IMR-90 (cell line): Measurements from ENCODE around the gene RBBP8. TPM values are rescaled to one million over a fixed set of nuclear protein-coding genes. Genes with fewer than 3 reads are reported as not detected.

Experiments
- ATAC-seq: fragments of 200-7000 bp; cut with Tn5 transposase; 2 replicates; pipeline ENCODE4 v1.9.1; 2020; ENCODE audit warnings: low read depth, mild to moderate bottlenecking, moderate library complexity
- BruUV-seq: library from RNA; stranded (reverse); fragments of 400-500 nt; replicated peaks from 2 replicates; lab custom pipeline; 2021; lab: Mats Ljungman, UMichigan
- CTCF ChIA-PET: fragments of 300-600 bp; formaldehyde crosslinking; extraction: SDS; loops from one replicate; lab custom pipeline; 2021; ENCODE audit warnings: antibody characterized with exemption; lab: Yijun Ruan, JAX
- POLR2A ChIA-PET: fragments of 300-600 bp; sonication (Branson Sonifier 250); formaldehyde crosslinking; loops from one replicate; lab custom pipeline; 2022; ENCODE audit warnings: antibody characterized with exemption; ENCODE audit not compliant: unreplicated experiment; lab: Charles Lee
- DNase-seq: peaks from one replicate; pipeline ENCODE4 v3.0.0; 2013
- H2AFZ ChIP-seq: replicated peaks from 2 replicates; pipeline ENCODE3; 2013; ENCODE audit warnings: low read length, mild to moderate bottlenecking; ENCODE audit not compliant: poor library complexity
- H2AK5ac ChIP-seq: 2 replicates; pipeline ENCODE4 v1.6.1; 2013; ENCODE audit warnings: low read depth, low read length, inconsistent platforms
- H2AK9ac ChIP-seq: replicated peaks from 2 replicates; pipeline ENCODE3; 2013; ENCODE audit warnings: mild to moderate bottlenecking, low read depth, low read length, moderate library complexity; ENCODE audit not compliant: poor library complexity
- H2BK120ac ChIP-seq: 2 replicates; pipeline ENCODE4 v1.6.1; 2013; ENCODE audit warnings: low read depth, low read length, inconsistent platforms
- H2BK15ac ChIP-seq: 3 replicates; pipeline ENCODE4 v1.6.1; 2013; ENCODE audit warnings: low read depth, low read length, inconsistent platforms
- H2BK20ac ChIP-seq: 2 replicates; pipeline ENCODE4 v1.6.1; 2013; ENCODE audit warnings: low read depth, mild to moderate bottlenecking, inconsistent platforms, low read length, moderate library complexity
- H2BK5ac ChIP-seq: 2 replicates; pipeline ENCODE4 v1.6.1; 2013; ENCODE audit warnings: mild to moderate bottlenecking, low read depth, low read length, inconsistent platforms; ENCODE audit not compliant: poor library complexity, severe bottlenecking
- H3K14ac ChIP-seq: replicated peaks from 2 replicates; pipeline ENCODE4 v1.6.1; 2013; ENCODE audit warnings: low read depth, low read length, inconsistent platforms
- H3K18ac ChIP-seq: 2 replicates; pipeline ENCODE4 v1.6.1; 2013; ENCODE audit warnings: low read depth, low read length, control low read depth
- H3K23ac ChIP-seq: 2 replicates; pipeline ENCODE4 v1.6.1; 2013; ENCODE audit warnings: low read depth, low read length, inconsistent platforms
- H3K27ac ChIP-seq: 2 replicates; pipeline ENCODE4 v1.5.1; 2013; ENCODE audit warnings: mild to moderate bottlenecking, control low read depth, low read length; ENCODE audit not compliant: insufficient read depth
- H3K27me3 ChIP-seq: 2 replicates; pipeline ENCODE4 v1.6.1; 2013; ENCODE audit warnings: low read length; ENCODE audit not compliant: control insufficient read depth, insufficient read depth
- H3K36me3 ChIP-seq: 2 replicates; pipeline ENCODE4 v1.6.1; 2013; ENCODE audit warnings: low read length, mixed read lengths; ENCODE audit not compliant: control insufficient read depth, insufficient read depth
- H3K4ac ChIP-seq: 2 replicates; pipeline ENCODE4 v1.6.1; 2013; ENCODE audit warnings: low read depth, low read length, inconsistent platforms
- H3K4me1 ChIP-seq: 2 replicates; pipeline ENCODE4 v1.6.1; 2013; ENCODE audit warnings: low read length, mixed read lengths; ENCODE audit not compliant: control insufficient read depth, insufficient read depth
- H3K4me2 ChIP-seq: 2 replicates; pipeline ENCODE4 v1.6.1; 2013; ENCODE audit warnings: low read depth, mild to moderate bottlenecking, control low read depth, low read length, moderate library complexity
- H3K4me3 ChIP-seq: 2 replicates; pipeline ENCODE4 v1.5.1; 2013; ENCODE audit warnings: low read depth, mild to moderate bottlenecking, control low read depth, low read length, moderate library complexity; ENCODE audit not compliant: insufficient read depth
- H3K56ac ChIP-seq: 2 replicates; pipeline ENCODE4 v1.6.1; 2013; ENCODE audit warnings: low read length, inconsistent platforms; ENCODE audit not compliant: insufficient read depth; ENCODE audit errors: extremely low read depth
- H3K79me1 ChIP-seq, 2 experiments: 2 replicates each; pipeline ENCODE4 v1.6.1; 2013; ENCODE audit warnings: low read length in 2 of 2, inconsistent platforms in 1 of 2, low read depth in 1 of 2
- H3K9ac ChIP-seq: 2 replicates; pipeline ENCODE4 v1.6.1; 2013; ENCODE audit warnings: low read depth, low read length, control low read depth
- H3K9me1 ChIP-seq: 2 replicates; pipeline ENCODE4 v1.6.1; 2013; ENCODE audit warnings: low read length, inconsistent platforms; ENCODE audit not compliant: insufficient read depth
- H3K9me3 ChIP-seq: 2 replicates; pipeline ENCODE4 v1.6.1; 2013; ENCODE audit warnings: low read length; ENCODE audit not compliant: control insufficient read depth, insufficient read depth
- H4K20me1 ChIP-seq: 2 replicates; pipeline ENCODE4 v1.6.1; 2013; ENCODE audit warnings: low read length, inconsistent platforms; ENCODE audit not compliant: insufficient read depth
- H4K5ac ChIP-seq: 2 replicates; pipeline ENCODE4 v1.6.1; 2013; ENCODE audit warnings: mild to moderate bottlenecking, low read depth, low read length, control low read depth
- H4K8ac ChIP-seq, 2 experiments: 2 replicates each; pipeline ENCODE4 v1.6.1; 2013; ENCODE audit warnings: low read depth in 2 of 2, low read length in 2 of 2, control low read depth in 1 of 2, inconsistent platforms in 1 of 2
- H4K91ac ChIP-seq: 2 replicates; pipeline ENCODE4 v1.6.1; 2013; ENCODE audit warnings: low read depth, low read length, inconsistent platforms; ENCODE audit not compliant: insufficient read depth
- BHLHE40 ChIP-seq: fragments of 150-350 bp; IDR thresholded peaks from 2 replicates; pipeline ENCODE4 v1.6.1; 2016; ENCODE audit warnings: mild to moderate bottlenecking, low read depth, low read length
- CEBPB ChIP-seq: IDR thresholded peaks from 2 replicates; pipeline ENCODE4 v1.6.1; 2012; ENCODE audit warnings: low read depth, low read length, improper control_type of control experiment
- CHD1 ChIP-seq: IDR thresholded peaks from 2 replicates; pipeline ENCODE4 v1.6.1; 2012; ENCODE audit warnings: low read depth, low read length, improper control_type of control experiment
- CTCF ChIP-seq: conservative IDR thresholded peaks from 2 replicates; pipeline ENCODE4 v1.5.1; 2012; ENCODE audit warnings: mild to moderate bottlenecking, low read depth, low read length, improper control_type of control experiment
- FOS ChIP-seq: fragments of 150-350 bp; IDR thresholded peaks from 2 replicates; pipeline ENCODE4 v1.6.1; 2016; ENCODE audit warnings: low read depth, low read length
- MAFK ChIP-seq: IDR thresholded peaks from 2 replicates; pipeline ENCODE4 v1.6.1; 2012; ENCODE audit warnings: low read depth, low read length, improper control_type of control experiment
- MAZ ChIP-seq: IDR thresholded peaks from 2 replicates; pipeline ENCODE4 v1.6.1; 2012; ENCODE audit warnings: low read depth, mild to moderate bottlenecking, low read length, improper control_type of control experiment, moderate library complexity, borderline replicate concordance
- NFE2L2 ChIP-seq: fragments of 150-350 bp; IDR thresholded peaks from 2 replicates; pipeline ENCODE4 v1.6.1; 2016; ENCODE audit warnings: low read depth, mild to moderate bottlenecking, low read length
- POLR2A ChIP-seq: IDR thresholded peaks from 2 replicates; pipeline ENCODE4 v1.6.1; 2012; ENCODE audit warnings: mild to moderate bottlenecking, low read depth, low read length
- RAD21 ChIP-seq: IDR thresholded peaks from 2 replicates; pipeline ENCODE4 v1.6.1; 2012; ENCODE audit warnings: low read length, improper control_type of control experiment
- RCOR1 ChIP-seq: IDR thresholded peaks from 2 replicates; pipeline ENCODE4 v1.6.1; 2012; ENCODE audit warnings: mild to moderate bottlenecking, low read length, improper control_type of control experiment; ENCODE audit not compliant: insufficient replicate concordance
- RFX5 ChIP-seq: IDR thresholded peaks from 2 replicates; pipeline ENCODE4 v1.8.0; 2012; ENCODE audit warnings: low read depth, mild to moderate bottlenecking, low read length, moderate library complexity
- SMC3 ChIP-seq: fragments of 150-350 bp; IDR thresholded peaks from 2 replicates; pipeline ENCODE4 v1.6.1; 2016; ENCODE audit warnings: low read depth, mild to moderate bottlenecking, antibody characterized with exemption, low read length, moderate library complexity
- WGBS, 2 experiments: methylation state at CpG; one replicate each; pipeline versions ENCODE4 v1.1.5 to v1.1.7; 2013; ENCODE audit warnings: missing lambda C conversion rate in 2 of 2; ENCODE audit not compliant: insufficient read length in 1 of 2; ENCODE audit errors: extremely low coverage in 2 of 2; 5-methylcytosine and 5-hydroxymethylcytosine counted together
- dilution Hi-C: fragments of 300-500 bp; cut with HindIII; formaldehyde crosslinking; loops from one replicate; pipeline ENCODE4 v1.14.3; 2018; ENCODE audit warnings: low sequenced_read_pairs; ENCODE audit not compliant: unreplicated experiment
- in situ Hi-C: fragments of 300-500 bp; cut with MboI; formaldehyde crosslinking; loops from 3 replicates; pipeline ENCODE4 v1.14.3; 2019; ENCODE audit warnings: low sequenced_read_pairs, inconsistent platforms, mixed read lengths
- intact Hi-C: fragments of 100-400 bp; cut with micrococcal nuclease; formaldehyde crosslinking; loops from 2 replicates; pipeline ENCODE4 v1.10.0; 2022
- polyA plus RNA-seq, 3 experiments: library from polyadenylated mRNA; depleted of rRNA; stranded (reverse); fragments of >200 nt; gene quantifications; 2 replicates each; pipeline ENCODE4 v1.2.3, GENCODE V29; 2012; ENCODE audit warnings: low replicate concordance in 1 of 3
- total RNA-seq: library from RNA; depleted of rRNA; stranded (reverse); fragments of >200 nt; gene quantifications from 2 replicates; pipeline ENCODE4 v1.2.3, GENCODE V29; 2012
- TF ChIP-seq, protein P1 (sequence below): fragments of 150-350 bp; IDR thresholded peaks from 2 replicates; pipeline ENCODE4 v1.6.1; 2017; ENCODE audit warnings: mild to moderate bottlenecking, antibody characterized with exemption, low read length, low read depth
- TF ChIP-seq, protein P2 (sequence below): fragments of 150-350 bp; IDR thresholded peaks from 2 replicates; pipeline ENCODE4 v1.6.1; 2016; ENCODE audit warnings: low read depth, mild to moderate bottlenecking, low read length, moderate library complexity, borderline replicate concordance

Gene RBBP8
- total and polyA plus RNA-seq, 2 of the 4 experiments (the other 2 are of a cell fraction) = 12.0 to 21.1 TPM

- Histone ChIP-seq H3K56ac (no peak overlapping the region), H2BK15ac (no peak overlapping the region), H3K9me1 (peaks cover 3% of the 10 kb centered on the region; the same call in 1 of the 2 replicates), H2BK5ac (no peak overlapping the region), H3K36me3 (peaks cover 5% of the 10 kb centered on the region), H4K5ac (no peak overlapping the region), H3K27ac (no peak overlapping the region), H4K8ac (no peak overlapping the region), H3K23ac (no peak overlapping the region), H3K27me3 (no peaks in the 10 kb centered on the region), H2AK9ac (no peak overlapping the region), H3K9ac (no peak overlapping the region), H3K14ac (no peak overlapping the region), H2BK120ac (no peak overlapping the region), H4K91ac (no peak overlapping the region), H4K20me1 (no peaks in the 10 kb centered on the region), H2AK5ac (no peak overlapping the region), H3K4ac (no peak overlapping the region), H3K4me3 (no peak overlapping the region), H3K4me1 (no peaks in the 10 kb centered on the region), H3K4me2 (no peak overlapping the region), H3K9me3 (no peaks in the 10 kb centered on the region), H3K79me1 (no peaks in the 10 kb centered on the region), H3K18ac (no peak overlapping the region), H2BK20ac (no peak overlapping the region), H2AFZ (no peak overlapping the region)
- CTCF ChIA-PET = no interaction called here
- no peak for TF ChIP-seq CEBPB
- TF ChIP-seq CHD1 = no peak
- TF ChIP-seq FOS = no peak
- TF ChIP-seq RCOR1 = no peak
- TF ChIP-seq MAFK = no peak
- TF ChIP-seq SMC3 = no peak
- no peak for TF ChIP-seq POLR2A
- no peak for TF ChIP-seq BHLHE40
- TF ChIP-seq RFX5 = no peak
- no peak for TF ChIP-seq MAZ
- TF ChIP-seq, protein P1, sequence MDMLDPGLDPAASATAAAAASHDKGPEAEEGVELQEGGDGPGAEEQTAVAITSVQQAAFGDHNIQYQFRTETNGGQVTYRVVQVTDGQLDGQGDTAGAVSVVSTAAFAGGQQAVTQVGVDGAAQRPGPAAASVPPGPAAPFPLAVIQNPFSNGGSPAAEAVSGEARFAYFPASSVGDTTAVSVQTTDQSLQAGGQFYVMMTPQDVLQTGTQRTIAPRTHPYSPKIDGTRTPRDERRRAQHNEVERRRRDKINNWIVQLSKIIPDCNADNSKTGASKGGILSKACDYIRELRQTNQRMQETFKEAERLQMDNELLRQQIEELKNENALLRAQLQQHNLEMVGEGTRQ = no peak
- TF ChIP-seq, protein P2, sequence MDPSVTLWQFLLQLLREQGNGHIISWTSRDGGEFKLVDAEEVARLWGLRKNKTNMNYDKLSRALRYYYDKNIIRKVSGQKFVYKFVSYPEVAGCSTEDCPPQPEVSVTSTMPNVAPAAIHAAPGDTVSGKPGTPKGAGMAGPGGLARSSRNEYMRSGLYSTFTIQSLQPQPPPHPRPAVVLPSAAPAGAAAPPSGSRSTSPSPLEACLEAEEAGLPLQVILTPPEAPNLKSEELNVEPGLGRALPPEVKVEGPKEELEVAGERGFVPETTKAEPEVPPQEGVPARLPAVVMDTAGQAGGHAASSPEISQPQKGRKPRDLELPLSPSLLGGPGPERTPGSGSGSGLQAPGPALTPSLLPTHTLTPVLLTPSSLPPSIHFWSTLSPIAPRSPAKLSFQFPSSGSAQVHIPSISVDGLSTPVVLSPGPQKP = no peak
- TF ChIP-seq CTCF = no peak
- TF ChIP-seq NFE2L2 = no peak
- no peak for TF ChIP-seq RAD21
- dilution Hi-C loops = no loop called here
- in situ Hi-C loops = loop anchor here (25.0 kb wide), 1 partner anchor 1076 kb away; no protein-coding TSS in a partner anchor
- POLR2A ChIA-PET = no interaction called here
- ATAC-seq = no peak
- BruUV-seq = no TSS peak
- WGBS, 2 experiments = 100% methylated on average over 2 of the region's 3 CpGs; no CpG with 5 or more reads in 1 of the 2 experiments
- no peak for DNase-seq
- intact Hi-C loops = loop anchor here (10.0 kb wide), 1 partner anchor 1073 kb away; no protein-coding TSS in a partner anchor
These were observed 55.1 kb downstream of the RBBP8 start for GRCh38 chr18:22988208-22988607.
